Measurements from ENCODE around the gene GNMT. TPM values are rescaled to one million over a fixed set of nuclear protein-coding genes. Genes with fewer than 3 reads are reported as not detected.

GNMT gene
- total RNA-seq, 1 experiment from 2014 or later, result not detected

DNA sequence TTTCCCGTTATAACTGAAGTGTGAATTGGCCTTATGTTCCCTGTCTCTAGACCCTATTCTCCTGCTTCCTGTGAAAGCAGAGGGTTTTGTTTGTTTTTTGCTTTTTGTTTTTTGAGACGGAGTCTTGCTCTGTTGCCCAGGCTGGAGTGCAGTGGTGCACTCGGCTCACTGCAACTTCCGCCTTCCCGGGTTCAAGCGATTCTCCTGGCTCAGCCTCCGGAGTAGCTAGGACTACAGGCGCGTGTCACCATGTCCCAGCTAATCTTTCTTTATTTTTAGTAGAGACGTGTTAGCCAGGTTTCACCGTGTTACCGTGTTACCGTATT lies 674 bp upstream of the GNMT start:
- H3K9me3 ChIP-seq, result no peaks in the 10 kb centered on the region
- no TSS peak for BruUV-seq (replicated peaks)
- H3K27me3 ChIP-seq (replicated peaks; ENCODE audit: control insufficient read depth, insufficient read depth, low read length), result no peaks in the 10 kb centered on the region
- TF ChIP-seq, protein P1, sequence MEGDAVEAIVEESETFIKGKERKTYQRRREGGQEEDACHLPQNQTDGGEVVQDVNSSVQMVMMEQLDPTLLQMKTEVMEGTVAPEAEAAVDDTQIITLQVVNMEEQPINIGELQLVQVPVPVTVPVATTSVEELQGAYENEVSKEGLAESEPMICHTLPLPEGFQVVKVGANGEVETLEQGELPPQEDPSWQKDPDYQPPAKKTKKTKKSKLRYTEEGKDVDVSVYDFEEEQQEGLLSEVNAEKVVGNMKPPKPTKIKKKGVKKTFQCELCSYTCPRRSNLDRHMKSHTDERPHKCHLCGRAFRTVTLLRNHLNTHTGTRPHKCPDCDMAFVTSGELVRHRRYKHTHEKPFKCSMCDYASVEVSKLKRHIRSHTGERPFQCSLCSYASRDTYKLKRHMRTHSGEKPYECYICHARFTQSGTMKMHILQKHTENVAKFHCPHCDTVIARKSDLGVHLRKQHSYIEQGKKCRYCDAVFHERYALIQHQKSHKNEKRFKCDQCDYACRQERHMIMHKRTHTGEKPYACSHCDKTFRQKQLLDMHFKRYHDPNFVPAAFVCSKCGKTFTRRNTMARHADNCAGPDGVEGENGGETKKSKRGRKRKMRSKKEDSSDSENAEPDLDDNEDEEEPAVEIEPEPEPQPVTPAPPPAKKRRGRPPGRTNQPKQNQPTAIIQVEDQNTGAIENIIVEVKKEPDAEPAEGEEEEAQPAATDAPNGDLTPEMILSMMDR (IDR thresholded peaks at IDR 0.05; ENCODE audit: insufficient read depth in 1 of 2, low read depth in 1 of 2, low read length in 1 of 2, severe bottlenecking in 1 of 2, unreplicated experiment in 1 of 2), result no peak
- H3K4me1 Mint-ChIP-seq (ENCODE audit: low read depth, unreplicated experiment), result peaks cover 8% of the 10 kb centered on the region
- DNase-seq, result no peak
- peak overlapping the region; percentile 93 for H3K4me3 Mint-ChIP-seq (ENCODE audit: unreplicated experiment)
- H3K27ac Mint-ChIP-seq (ENCODE audit: unreplicated experiment), result peak overlapping the region; percentile 59
- CTCF ChIA-PET, result interaction anchor here (0.5 to 1.0 kb wide), 3 partner anchors 19 to 653 kb away, joined by 3 to 4 read pairs (median 4); partner anchors contain the start of gene PEX6
- no peaks in the 10 kb centered on the region for H3K36me3 ChIP-seq (ENCODE audit: control insufficient read depth, insufficient read depth, low read length)
- peak overlapping the region; percentile 47 for H3K4me3 ChIP-seq (ENCODE audit: low read depth, low read length)
- peaks cover 10% of the 10 kb centered on the region for H3K36me3 Mint-ChIP-seq (ENCODE audit: insufficient read depth, unreplicated experiment)
- POLR2A ChIA-PET, result interaction anchor here (1.6 kb wide), 1 partner anchor 30 kb away, joined by 11 read pairs; the partner anchor contains the start of gene CNPY3
- H3K4me1 ChIP-seq, result no peaks in the 10 kb centered on the region
- H3K9me3 Mint-ChIP-seq (ENCODE audit: unreplicated experiment), result no peaks in the 10 kb centered on the region
- intact Hi-C loops (cut with micrococcal nuclease; ENCODE audit: unreplicated experiment), result loop anchor here (1.0 kb wide), 2 partner anchors 31 to 59 kb away; partner anchors contain the start of gene CNPY3
- no peaks in the 10 kb centered on the region for H3K27me3 Mint-ChIP-seq (ENCODE audit: insufficient read depth, unreplicated experiment)

DNA sequence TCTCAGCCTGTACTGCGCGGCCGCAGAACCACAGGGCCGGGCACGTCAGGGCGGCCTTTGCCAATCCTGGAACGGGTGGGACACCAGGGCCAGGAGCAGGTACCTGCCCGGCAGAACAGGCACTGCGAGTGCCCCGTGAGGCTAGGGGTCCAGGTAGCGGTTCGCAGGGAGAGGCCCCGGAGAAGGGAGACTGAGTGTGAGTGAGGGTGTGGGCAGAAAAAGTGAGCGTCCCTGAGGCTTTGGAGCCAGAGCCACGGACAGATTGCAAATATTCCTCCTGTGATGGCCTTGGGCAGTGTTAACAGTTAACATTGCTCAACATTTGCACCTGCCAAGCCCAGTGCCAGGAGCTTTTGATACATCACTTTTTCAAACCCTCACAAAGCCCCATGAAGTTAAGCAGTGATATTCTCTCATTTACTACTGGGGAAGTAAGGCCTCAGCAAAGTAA lies 491 bp downstream of the GNMT start:
- Histone ChIP-seq H3K9me3 (no peaks in the 10 kb centered on the region), H3K4me3 (ENCODE audit: low read depth, low read length) (peak overlapping the region; percentile 47), H3K36me3 (ENCODE audit: control insufficient read depth, insufficient read depth, low read length) (no peaks in the 10 kb centered on the region), H3K4me1 (no peaks in the 10 kb centered on the region), H3K27me3 (replicated peaks; ENCODE audit: control insufficient read depth, insufficient read depth, low read length) (no peaks in the 10 kb centered on the region)
- Mint-ChIP-seq H3K4me1 (ENCODE audit: low read depth, unreplicated experiment) (peaks cover 8% of the 10 kb centered on the region), H3K9me3 (ENCODE audit: unreplicated experiment) (no peaks in the 10 kb centered on the region), H3K4me3 (ENCODE audit: unreplicated experiment) (peak overlapping the region; percentile 93), H3K36me3 (ENCODE audit: insufficient read depth, unreplicated experiment) (peaks cover 10% of the 10 kb centered on the region), H3K27me3 (ENCODE audit: insufficient read depth, unreplicated experiment) (no peaks in the 10 kb centered on the region), H3K27ac (ENCODE audit: unreplicated experiment) (no peak overlapping the region)
- CTCF ChIA-PET, result interaction anchor here (0.7 kb wide), 1 partner anchor 39 kb away, joined by 3 read pairs; no protein-coding TSS in a partner anchor
- intact Hi-C loops (cut with micrococcal nuclease; ENCODE audit: unreplicated experiment), result no loop called here
- DNase-seq, result no peak
- TF ChIP-seq, protein P1 (IDR thresholded peaks at IDR 0.05; ENCODE audit: insufficient read depth in 1 of 2, low read depth in 1 of 2, low read length in 1 of 2, severe bottlenecking in 1 of 2, unreplicated experiment in 1 of 2), result no peak
- POLR2A ChIA-PET, result interaction anchor here (0.6 to 1.6 kb wide), 2 partner anchors 17 to 32 kb away, joined by 4 to 11 read pairs; partner anchors contain the start of gene CNPY3
- no TSS peak for BruUV-seq (replicated peaks)

DNA sequence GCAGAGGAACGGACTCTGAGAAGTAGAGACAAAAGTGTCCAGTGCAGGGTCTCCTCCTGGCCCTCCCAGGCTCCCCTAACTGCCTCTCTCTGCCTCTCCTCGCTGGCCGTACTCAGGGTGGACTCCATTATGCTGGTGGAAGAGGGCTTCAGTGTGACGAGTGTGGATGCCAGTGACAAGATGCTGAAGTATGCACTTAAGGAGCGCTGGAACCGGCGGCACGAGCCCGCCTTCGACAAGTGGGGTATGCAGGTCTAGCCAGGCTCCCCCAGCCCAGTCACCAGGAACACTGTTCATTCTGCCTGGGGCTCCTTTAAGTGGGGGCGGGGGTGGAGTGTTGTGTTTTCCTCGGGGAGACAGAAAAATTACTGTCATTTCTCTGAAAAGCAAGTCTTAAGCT lies 1.5 kb downstream of the GNMT start:
- H3K4me3 Mint-ChIP-seq (ENCODE audit: unreplicated experiment), result no peak overlapping the region
- ChIA-PET CTCF (interaction anchor here (0.7 kb wide), 1 partner anchor 38 kb away, joined by 3 read pairs; no protein-coding TSS in a partner anchor), POLR2A (interaction anchor here (0.5 kb wide), 1 partner anchor 15 kb away, joined by 6 read pairs; no protein-coding TSS in a partner anchor)
- Histone ChIP-seq H3K36me3 (ENCODE audit: control insufficient read depth, insufficient read depth, low read length) (no peaks in the 10 kb centered on the region), H3K4me1 (no peaks in the 10 kb centered on the region), H3K27me3 (replicated peaks; ENCODE audit: control insufficient read depth, insufficient read depth, low read length) (no peaks in the 10 kb centered on the region), H3K9me3 (no peaks in the 10 kb centered on the region), H3K4me3 (ENCODE audit: low read depth, low read length) (no peak overlapping the region)
- H3K27ac Mint-ChIP-seq (ENCODE audit: unreplicated experiment), result no peak overlapping the region
- peaks cover 10% of the 10 kb centered on the region for H3K36me3 Mint-ChIP-seq (ENCODE audit: insufficient read depth, unreplicated experiment)
- no peaks in the 10 kb centered on the region for H3K9me3 Mint-ChIP-seq (ENCODE audit: unreplicated experiment)
- H3K27me3 Mint-ChIP-seq (ENCODE audit: insufficient read depth, unreplicated experiment), result no peaks in the 10 kb centered on the region
- TF ChIP-seq, protein P1 (IDR thresholded peaks at IDR 0.05; ENCODE audit: insufficient read depth in 1 of 2, low read depth in 1 of 2, low read length in 1 of 2, severe bottlenecking in 1 of 2, unreplicated experiment in 1 of 2), result no peak
- H3K4me1 Mint-ChIP-seq (ENCODE audit: low read depth, unreplicated experiment), result peaks cover 8% of the 10 kb centered on the region
- intact Hi-C loops (cut with micrococcal nuclease; ENCODE audit: unreplicated experiment), result no loop called here
- BruUV-seq (replicated peaks), result no TSS peak
- DNase-seq, result no peak
